Measurements from ENCODE around the gene SCAMP2.

- TF ChIP-seq CTCF (IDR thresholded peaks at IDR 0.05; ENCODE audit: low read length) (no peak), EZH2 (optimal IDR thresholded peaks at IDR 0.05; ENCODE audit: low read depth, low read length) (no peak), EZH2phosphoT487 (IDR thresholded peaks at IDR 0.05; ENCODE audit: low read length) (no peak)
These were observed 31.2 kb downstream of the SCAMP2 start for GRCh38 chr15:74841891-74842373.

All from MM.1S (cell line).